ENCODE results near the gene TPPP3.

The TPPP3 gene

DNA sequence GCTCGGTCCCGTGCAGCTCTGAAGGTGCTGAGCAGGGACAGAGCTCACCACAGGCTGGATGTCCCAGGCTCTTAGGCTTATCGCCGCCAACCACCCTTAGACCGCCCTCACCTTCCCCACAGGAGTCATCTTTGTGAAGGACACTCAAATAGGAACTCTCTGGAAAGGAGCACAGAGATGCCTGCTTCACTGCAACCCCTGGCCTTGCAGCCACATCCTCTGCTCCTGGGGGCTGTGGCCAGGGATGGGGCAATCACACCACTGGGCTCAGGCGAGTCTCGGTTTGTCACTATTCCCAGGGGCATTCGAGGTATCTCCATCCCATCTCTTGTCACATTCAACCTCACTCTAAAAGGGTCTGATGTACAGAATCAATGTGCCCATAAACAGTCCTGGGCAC, 12.0 kb upstream of the TPPP3 start:
- DNase-seq (ENCODE audit: low spot score in 2 of 2), result no peak

DNA sequence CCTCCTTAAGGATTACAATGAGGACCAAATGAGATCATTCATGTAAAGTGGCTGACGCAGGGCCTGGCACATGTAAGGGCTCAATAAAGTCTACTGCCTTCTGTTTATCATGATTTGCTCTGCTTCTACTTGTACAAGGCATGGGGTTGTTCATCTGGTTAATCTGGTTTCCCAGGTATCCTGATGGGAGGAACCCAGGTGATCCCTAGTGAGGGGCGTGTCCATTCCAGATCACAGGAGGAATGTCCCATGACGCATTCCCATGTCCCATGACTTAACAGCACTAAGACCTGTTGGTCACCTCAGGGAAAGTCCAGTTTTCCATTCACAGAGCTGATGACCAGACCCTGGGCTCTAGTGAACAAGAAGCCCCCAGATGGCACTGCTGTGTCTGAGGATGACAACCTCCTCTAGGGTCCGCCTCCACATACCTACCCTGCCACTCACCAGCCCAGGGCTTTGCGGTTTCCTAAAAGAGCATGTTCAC, 11.5 kb upstream of the TPPP3 start:
- Mint-ChIP-seq H3K4me1 (no peaks in the 10 kb centered on the region), H3K36me3 (no peaks in the 10 kb centered on the region), H3K27me3 (peaks cover 8% of the 10 kb centered on the region), H3K27ac (no peak overlapping the region), H3K9me3 (no peaks in the 10 kb centered on the region), H3K4me3 (no peak overlapping the region)
- ATAC-seq (ENCODE audit: low read depth) (no peak), DNase-seq (ENCODE audit: low spot score in 2 of 2) (no peak)

More for the DNA sequence above, 12.0 kb upstream of the TPPP3 start:
- peaks cover 8% of the 10 kb centered on the region for H3K27me3 Mint-ChIP-seq
- no peaks in the 10 kb centered on the region for H3K36me3 Mint-ChIP-seq
- no peaks in the 10 kb centered on the region for H3K4me1 Mint-ChIP-seq
- no peak for ATAC-seq (ENCODE audit: low read depth)
- no peak overlapping the region for H3K4me3 Mint-ChIP-seq
- no peaks in the 10 kb centered on the region for H3K9me3 Mint-ChIP-seq
- H3K27ac Mint-ChIP-seq, result no peak overlapping the region

- Mint-ChIP-seq H3K36me3 (no peaks in the 10 kb centered on the region), H3K4me1 (no peaks in the 10 kb centered on the region), H3K27me3 (peaks cover 8% of the 10 kb centered on the region), H3K27ac (no peak overlapping the region), H3K4me3 (no peak overlapping the region), H3K9me3 (no peaks in the 10 kb centered on the region)
- ATAC-seq (ENCODE audit: low read depth), result no peak
- no peak for DNase-seq (ENCODE audit: low spot score in 2 of 2)
Observed at GRCh38 chr16:67403976-67404555, 10.8 kb upstream of the TPPP3 start.

- Mint-ChIP-seq H3K27me3 (peaks cover 9% of the 10 kb centered on the region), H3K27ac (no peak overlapping the region), H3K36me3 (no peaks in the 10 kb centered on the region), H3K4me1 (no peaks in the 10 kb centered on the region), H3K4me3 (no peak overlapping the region), H3K9me3 (no peaks in the 10 kb centered on the region)
- no peak for ATAC-seq (ENCODE audit: low read depth)
- DNase-seq (ENCODE audit: low spot score in 2 of 2), result no peak
Observed at GRCh38 chr16:67400901-67401300, 7.6 kb upstream of the TPPP3 start.

- no peak for ATAC-seq (ENCODE audit: low read depth)
- no peaks in the 10 kb centered on the region for H3K9me3 Mint-ChIP-seq
- peaks cover 9% of the 10 kb centered on the region for H3K27me3 Mint-ChIP-seq
- no peaks in the 10 kb centered on the region for H3K36me3 Mint-ChIP-seq
- no peak overlapping the region for H3K4me3 Mint-ChIP-seq
- no peaks in the 10 kb centered on the region for H3K4me1 Mint-ChIP-seq
- no peak overlapping the region for H3K27ac Mint-ChIP-seq
- no peak for DNase-seq (ENCODE audit: low spot score in 2 of 2)
Observed at GRCh38 chr16:67399749-67400704, 6.7 kb upstream of the TPPP3 start.

DNA sequence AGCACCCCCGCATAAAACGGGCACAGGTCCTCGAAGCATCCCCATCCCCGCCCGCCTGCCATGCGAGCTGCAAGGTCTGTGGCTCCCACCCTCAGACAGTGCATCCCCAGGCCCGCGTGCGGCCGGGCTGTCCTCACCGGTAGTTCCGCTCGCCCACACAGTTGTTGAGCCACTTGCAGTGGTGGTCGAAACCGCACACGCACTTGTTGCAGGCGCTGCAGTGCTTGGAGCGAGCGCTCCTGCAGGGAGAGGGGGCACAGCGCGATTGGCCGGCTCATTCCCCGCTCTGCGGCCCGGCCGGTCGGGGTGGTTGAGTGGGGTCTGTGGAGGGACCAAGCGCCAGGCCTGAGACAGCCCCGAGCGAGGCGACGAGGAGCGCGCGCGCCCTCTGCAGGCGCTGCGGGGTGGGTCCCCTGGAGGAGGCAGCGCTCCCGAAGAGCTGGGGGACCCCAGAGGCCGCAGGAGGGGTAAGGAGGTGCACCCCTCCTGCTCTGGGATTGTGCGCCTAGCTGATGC, 6.0 kb upstream of the TPPP3 start:
- Mint-ChIP-seq H3K4me1 (peaks cover 1% of the 10 kb centered on the region), H3K9me3 (no peaks in the 10 kb centered on the region), H3K27ac (no peak overlapping the region), H3K36me3 (no peaks in the 10 kb centered on the region), H3K27me3 (peaks cover 10% of the 10 kb centered on the region), H3K4me3 (no peak overlapping the region)
- ATAC-seq (ENCODE audit: low read depth) (peak; percentile 80), DNase-seq (ENCODE audit: low spot score in 2 of 2) (peak; percentile 56 to 71)

DNA sequence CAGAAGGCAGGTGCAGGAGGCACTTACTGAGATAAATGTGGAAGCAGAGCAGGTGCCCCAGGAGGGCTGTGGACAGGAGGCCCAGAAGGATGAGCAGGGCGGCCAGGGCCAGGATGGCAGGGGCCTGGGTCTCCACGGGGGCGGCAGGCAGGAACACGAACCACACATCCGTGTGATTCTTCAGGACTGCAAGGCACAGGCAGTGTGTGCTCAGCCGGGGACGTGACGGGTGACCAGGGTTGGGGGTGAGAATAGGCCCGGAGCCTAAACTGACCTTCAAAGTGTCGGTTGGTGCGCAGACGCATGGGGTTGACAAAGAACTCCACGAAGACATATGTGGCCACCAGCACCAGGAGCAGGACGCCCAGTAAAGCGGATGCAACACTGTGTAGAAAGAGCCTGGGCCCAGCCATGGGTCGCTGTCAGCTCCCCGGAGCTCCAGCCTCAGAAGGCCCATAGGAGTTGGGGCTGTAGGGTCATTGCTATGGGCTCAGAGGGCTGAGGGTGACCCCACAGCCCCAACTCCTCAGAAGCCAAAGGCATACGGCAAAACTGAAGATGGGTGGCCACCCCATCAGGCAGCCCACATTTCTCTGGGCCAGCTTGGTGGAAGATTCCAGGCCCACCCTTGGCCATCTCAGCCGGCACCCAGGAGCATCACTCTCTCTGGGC, 5.4 kb upstream of the TPPP3 start:
- no peak overlapping the region for H3K4me3 Mint-ChIP-seq
- ATAC-seq (ENCODE audit: low read depth) (no peak), DNase-seq (ENCODE audit: low spot score in 2 of 2) (no peak)
- H3K27ac Mint-ChIP-seq, result no peak overlapping the region
- peaks cover 12% of the 10 kb centered on the region for H3K27me3 Mint-ChIP-seq
- H3K36me3 Mint-ChIP-seq, result no peaks in the 10 kb centered on the region
- H3K9me3 Mint-ChIP-seq, result no peaks in the 10 kb centered on the region
- peaks cover 5% of the 10 kb centered on the region for H3K4me1 Mint-ChIP-seq

- Mint-ChIP-seq H3K27me3 (peaks cover 13% of the 10 kb centered on the region), H3K36me3 (no peaks in the 10 kb centered on the region), H3K4me1 (peaks cover 5% of the 10 kb centered on the region), H3K27ac (no peak overlapping the region), H3K9me3 (no peaks in the 10 kb centered on the region), H3K4me3 (no peak overlapping the region)
- ATAC-seq (ENCODE audit: low read depth), result no peak
- no peak for DNase-seq (ENCODE audit: low spot score in 2 of 2)
Observed at GRCh38 chr16:67397812-67398545, 4.7 kb upstream of the TPPP3 start.

DNA sequence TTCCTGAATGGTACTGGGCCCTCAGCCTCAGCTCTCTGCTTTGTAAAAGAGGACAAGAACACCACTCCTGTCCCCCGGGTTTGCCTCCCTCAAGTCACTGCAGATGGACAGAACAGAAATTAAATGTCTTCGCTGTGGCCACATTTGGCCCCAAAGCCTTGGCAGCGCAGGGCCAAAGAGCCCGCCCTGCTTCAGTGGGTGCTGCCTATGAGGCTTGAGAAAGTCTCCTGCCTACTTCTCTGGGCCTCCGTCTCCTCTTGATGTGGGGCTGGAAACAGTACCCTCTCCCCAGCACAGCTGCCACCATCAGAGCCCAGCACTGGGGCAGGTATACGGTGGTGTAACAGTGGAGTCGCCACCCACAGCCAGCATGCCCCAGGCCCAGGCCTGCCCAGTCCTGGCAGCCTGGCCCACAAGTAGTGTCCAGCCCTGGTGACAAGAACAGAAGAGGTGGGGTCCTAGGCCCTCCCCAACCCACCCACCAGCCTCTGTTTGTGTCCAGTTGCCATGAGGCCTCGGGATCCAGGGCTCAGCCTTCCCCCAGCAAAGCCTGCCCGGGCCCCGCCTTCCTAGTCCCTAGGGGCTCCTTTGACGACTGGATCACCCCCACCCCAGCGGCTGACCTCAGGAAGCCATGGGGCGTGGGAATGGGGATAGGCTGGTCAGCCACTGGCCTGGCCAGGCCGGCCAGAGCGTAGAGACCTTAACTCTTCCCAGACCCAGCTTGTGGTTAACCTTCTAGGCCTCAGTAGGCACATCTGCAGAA, 3.9 kb upstream of the TPPP3 start:
- H3K9me3 Mint-ChIP-seq, result no peaks in the 10 kb centered on the region
- H3K27ac Mint-ChIP-seq, result no peak overlapping the region
- H3K36me3 Mint-ChIP-seq, result no peaks in the 10 kb centered on the region
- ATAC-seq (ENCODE audit: low read depth) (no peak), DNase-seq (ENCODE audit: low spot score in 2 of 2) (no peak)
- no peak overlapping the region for H3K4me3 Mint-ChIP-seq
- peaks cover 16% of the 10 kb centered on the region for H3K27me3 Mint-ChIP-seq
- H3K4me1 Mint-ChIP-seq, result peaks cover 9% of the 10 kb centered on the region

GRCh38 chr16:67396159-67397035, 3.1 kb upstream of the TPPP3 start:
- DNase-seq (ENCODE audit: low spot score in 2 of 2), result no peak
- Mint-ChIP-seq H3K4me3 (no peak overlapping the region), H3K36me3 (no peaks in the 10 kb centered on the region), H3K27me3 (peaks cover 22% of the 10 kb centered on the region), H3K4me1 (peaks cover 9% of the 10 kb centered on the region), H3K27ac (no peak overlapping the region), H3K9me3 (no peaks in the 10 kb centered on the region)
- no peak for ATAC-seq (ENCODE audit: low read depth)

GRCh38 chr16:67395458-67396158, 2.3 kb upstream of the TPPP3 start:
- peaks cover 13% of the 10 kb centered on the region for H3K4me1 Mint-ChIP-seq
- no peak overlapping the region for H3K4me3 Mint-ChIP-seq
- no peak overlapping the region for H3K27ac Mint-ChIP-seq
- no peak for ATAC-seq (ENCODE audit: low read depth)
- H3K27me3 Mint-ChIP-seq, result peaks cover 22% of the 10 kb centered on the region
- no peaks in the 10 kb centered on the region for H3K9me3 Mint-ChIP-seq
- no peak for DNase-seq (ENCODE audit: low spot score in 2 of 2)
- H3K36me3 Mint-ChIP-seq, result no peaks in the 10 kb centered on the region

- Mint-ChIP-seq H3K27me3 (peaks cover 24% of the 10 kb centered on the region), H3K4me3 (no peak overlapping the region), H3K9me3 (no peaks in the 10 kb centered on the region), H3K4me1 (peaks cover 17% of the 10 kb centered on the region), H3K27ac (no peak overlapping the region), H3K36me3 (no peaks in the 10 kb centered on the region)
- DNase-seq (ENCODE audit: low spot score in 2 of 2), result no peak
- no peak for ATAC-seq (ENCODE audit: low read depth)
Observed at GRCh38 chr16:67395105-67395457, 1.8 kb upstream of the TPPP3 start.
